Measurements from ENCODE around the gene TMEM204.

DNA sequence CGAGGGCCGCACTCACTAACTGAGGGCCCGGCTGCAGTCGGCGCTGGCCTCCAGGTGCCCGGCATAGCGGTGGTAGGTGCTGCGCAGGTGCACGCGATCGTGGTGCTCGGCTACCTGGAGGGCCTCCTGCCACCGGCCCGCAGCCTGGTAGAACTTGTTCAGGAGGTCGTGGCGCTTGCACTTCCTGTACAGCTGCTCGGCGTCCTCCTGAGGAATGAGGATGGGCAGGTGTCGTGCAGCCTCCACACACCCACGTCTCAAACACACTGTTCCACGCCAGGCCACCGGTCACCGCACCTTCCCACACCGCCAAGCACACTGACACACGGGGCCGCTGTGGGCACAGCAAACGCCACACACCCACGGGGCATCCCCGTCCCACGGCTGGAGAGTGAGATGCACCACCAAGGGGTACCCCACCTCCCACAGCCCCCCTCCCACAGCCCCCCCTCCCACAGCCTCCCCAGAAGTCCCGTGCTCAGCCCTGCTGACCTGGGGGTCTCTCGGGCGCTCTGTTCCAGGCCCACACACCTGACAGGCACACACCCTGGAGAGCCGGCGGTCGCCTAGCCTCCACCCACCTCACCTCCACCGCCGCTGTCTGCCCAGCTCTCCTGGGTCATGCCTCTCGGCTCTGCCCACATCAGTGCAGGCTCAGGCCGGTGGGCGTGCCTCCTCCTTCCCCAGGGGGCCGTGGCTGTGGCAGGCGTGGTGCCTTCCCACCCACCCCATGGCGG lies 7.4 kb upstream of the TMEM204 start:
- TF ChIP-seq, protein P1, sequence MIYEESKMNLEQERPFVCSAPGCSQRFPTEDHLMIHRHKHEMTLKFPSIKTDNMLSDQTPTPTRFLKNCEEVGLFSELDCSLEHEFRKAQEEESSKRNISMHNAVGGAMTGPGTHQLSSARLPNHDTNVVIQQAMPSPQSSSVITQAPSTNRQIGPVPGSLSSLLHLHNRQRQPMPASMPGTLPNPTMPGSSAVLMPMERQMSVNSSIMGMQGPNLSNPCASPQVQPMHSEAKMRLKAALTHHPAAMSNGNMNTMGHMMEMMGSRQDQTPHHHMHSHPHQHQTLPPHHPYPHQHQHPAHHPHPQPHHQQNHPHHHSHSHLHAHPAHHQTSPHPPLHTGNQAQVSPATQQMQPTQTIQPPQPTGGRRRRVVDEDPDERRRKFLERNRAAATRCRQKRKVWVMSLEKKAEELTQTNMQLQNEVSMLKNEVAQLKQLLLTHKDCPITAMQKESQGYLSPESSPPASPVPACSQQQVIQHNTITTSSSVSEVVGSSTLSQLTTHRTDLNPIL (CRISPR knock-in tag; IDR thresholded peaks at IDR 0.05; ENCODE audit: low read depth), result no peak
- no peak for TF ChIP-seq ISL1 (CRISPR knock-in tag; IDR thresholded peaks at IDR 0.05)
- no peak for TF ChIP-seq ESRRG (CRISPR knock-in tag; IDR thresholded peaks at IDR 0.05)
- no peak for TF ChIP-seq ZFP3 (CRISPR knock-in tag; IDR thresholded peaks at IDR 0.05)
- TF ChIP-seq, protein P2, sequence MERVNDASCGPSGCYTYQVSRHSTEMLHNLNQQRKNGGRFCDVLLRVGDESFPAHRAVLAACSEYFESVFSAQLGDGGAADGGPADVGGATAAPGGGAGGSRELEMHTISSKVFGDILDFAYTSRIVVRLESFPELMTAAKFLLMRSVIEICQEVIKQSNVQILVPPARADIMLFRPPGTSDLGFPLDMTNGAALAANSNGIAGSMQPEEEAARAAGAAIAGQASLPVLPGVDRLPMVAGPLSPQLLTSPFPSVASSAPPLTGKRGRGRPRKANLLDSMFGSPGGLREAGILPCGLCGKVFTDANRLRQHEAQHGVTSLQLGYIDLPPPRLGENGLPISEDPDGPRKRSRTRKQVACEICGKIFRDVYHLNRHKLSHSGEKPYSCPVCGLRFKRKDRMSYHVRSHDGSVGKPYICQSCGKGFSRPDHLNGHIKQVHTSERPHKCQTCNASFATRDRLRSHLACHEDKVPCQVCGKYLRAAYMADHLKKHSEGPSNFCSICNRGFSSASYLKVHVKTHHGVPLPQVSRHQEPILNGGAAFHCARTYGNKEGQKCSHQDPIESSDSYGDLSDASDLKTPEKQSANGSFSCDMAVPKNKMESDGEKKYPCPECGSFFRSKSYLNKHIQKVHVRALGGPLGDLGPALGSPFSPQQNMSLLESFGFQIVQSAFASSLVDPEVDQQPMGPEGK (CRISPR knock-in tag; IDR thresholded peaks at IDR 0.05; ENCODE audit: borderline replicate concordance), result no peak
- no peak for TF ChIP-seq ZFP30 (CRISPR knock-in tag; IDR thresholded peaks at IDR 0.05)
- TF ChIP-seq ARNTL (CRISPR knock-in tag; IDR thresholded peaks at IDR 0.05; ENCODE audit: borderline replicate concordance, low read depth), result no peak
- TF ChIP-seq ZC3H10 (CRISPR knock-in tag; IDR thresholded peaks at IDR 0.05), result no peak
- no peak for TF ChIP-seq PPARA (CRISPR knock-in tag; IDR thresholded peaks at IDR 0.05; ENCODE audit: borderline replicate concordance)
- TF ChIP-seq, protein P3, sequence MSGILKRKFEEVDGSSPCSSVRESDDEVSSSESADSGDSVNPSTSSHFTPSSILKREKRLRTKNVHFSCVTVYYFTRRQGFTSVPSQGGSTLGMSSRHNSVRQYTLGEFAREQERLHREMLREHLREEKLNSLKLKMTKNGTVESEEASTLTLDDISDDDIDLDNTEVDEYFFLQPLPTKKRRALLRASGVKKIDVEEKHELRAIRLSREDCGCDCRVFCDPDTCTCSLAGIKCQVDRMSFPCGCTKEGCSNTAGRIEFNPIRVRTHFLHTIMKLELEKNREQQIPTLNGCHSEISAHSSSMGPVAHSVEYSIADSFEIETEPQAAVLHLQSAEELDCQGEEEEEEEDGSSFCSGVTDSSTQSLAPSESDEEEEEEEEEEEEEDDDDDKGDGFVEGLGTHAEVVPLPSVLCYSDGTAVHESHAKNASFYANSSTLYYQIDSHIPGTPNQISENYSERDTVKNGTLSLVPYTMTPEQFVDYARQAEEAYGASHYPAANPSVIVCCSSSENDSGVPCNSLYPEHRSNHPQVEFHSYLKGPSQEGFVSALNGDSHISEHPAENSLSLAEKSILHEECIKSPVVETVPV (CRISPR knock-in tag; IDR thresholded peaks at IDR 0.05), result no peak
- TF ChIP-seq TCF4 (CRISPR knock-in tag; IDR thresholded peaks at IDR 0.05; ENCODE audit: borderline replicate concordance), result no peak
- TF ChIP-seq, protein P4, sequence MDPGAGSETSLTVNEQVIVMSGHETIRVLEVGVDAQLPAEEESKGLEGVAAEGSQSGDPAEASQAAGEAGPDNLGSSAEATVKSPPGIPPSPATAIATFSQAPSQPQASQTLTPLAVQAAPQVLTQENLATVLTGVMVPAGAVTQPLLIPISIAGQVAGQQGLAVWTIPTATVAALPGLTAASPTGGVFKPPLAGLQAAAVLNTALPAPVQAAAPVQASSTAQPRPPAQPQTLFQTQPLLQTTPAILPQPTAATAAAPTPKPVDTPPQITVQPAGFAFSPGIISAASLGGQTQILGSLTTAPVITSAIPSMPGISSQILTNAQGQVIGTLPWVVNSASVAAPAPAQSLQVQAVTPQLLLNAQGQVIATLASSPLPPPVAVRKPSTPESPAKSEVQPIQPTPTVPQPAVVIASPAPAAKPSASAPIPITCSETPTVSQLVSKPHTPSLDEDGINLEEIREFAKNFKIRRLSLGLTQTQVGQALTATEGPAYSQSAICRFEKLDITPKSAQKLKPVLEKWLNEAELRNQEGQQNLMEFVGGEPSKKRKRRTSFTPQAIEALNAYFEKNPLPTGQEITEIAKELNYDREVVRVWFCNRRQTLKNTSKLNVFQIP (CRISPR knock-in tag; IDR thresholded peaks at IDR 0.05; ENCODE audit: borderline replicate concordance, low read depth), result no peak
